GM12892 (cell line): Measurements from ENCODE around the gene MYO3A.
"Not testable (repeated sequence)": the region's sequence is repeated elsewhere in the genome, so short reads cannot be mapped to it uniquely, and the experiment has no call there.

ENCODE experiments used
- DNase-seq: peaks from one replicate; pipeline ENCODE4 v3.0.0; 2011; ENCODE audit not compliant: insufficient read length
- FAIRE-seq: peaks from 2 replicates; lab custom pipeline; 2011; peaks lifted over from hg19 to GRCh38; lab: Jason Lieb, UNC
- POLR2A ChIP-seq: IDR thresholded peaks from 2 replicates; pipeline ENCODE4 v1.6.1; 2011; ENCODE audit warnings: low read depth, low read length, control low read depth
- POLR2AphosphoS5 ChIP-seq: IDR thresholded peaks from 2 replicates; pipeline ENCODE4 v1.6.1; 2011; ENCODE audit warnings: low read depth, low read length, control low read depth
- TAF1 ChIP-seq: IDR thresholded peaks from 2 replicates; pipeline ENCODE4 v1.6.1; 2011; ENCODE audit warnings: low read depth, mild to moderate bottlenecking, control low read depth, low read length, borderline replicate concordance

Gene MYO3A

DNA sequence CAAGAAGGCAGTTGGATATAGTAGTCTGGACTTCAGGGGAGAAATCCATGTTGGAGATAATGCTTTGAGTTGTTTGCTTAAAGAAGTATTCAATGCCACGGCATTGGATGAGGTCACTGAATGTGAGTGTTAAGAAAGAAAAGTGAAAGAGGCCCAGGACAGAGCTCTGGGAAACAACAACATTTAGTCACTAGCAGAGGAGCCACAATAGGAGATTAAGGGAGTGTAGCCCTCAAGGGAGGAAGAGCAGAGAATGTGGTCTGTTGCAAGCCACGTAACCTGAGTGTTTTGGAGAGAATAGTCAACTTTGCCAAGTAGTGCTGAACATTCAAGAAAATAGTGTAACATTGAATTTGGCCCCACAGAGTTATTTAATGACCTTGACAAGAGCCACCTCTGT lies 114.7 kb downstream of the MYO3A start:
- TF ChIP-seq TAF1 (no peak), POLR2A (no peak), POLR2AphosphoS5 (no peak)
- DNase-seq (no peak), FAIRE-seq (no peak)

- DNase-seq (no peak), FAIRE-seq (no peak)
- TF ChIP-seq POLR2A, result no peak
Observed at GRCh38 chr10:26052326-26052725, 118.3 kb downstream of the MYO3A start.

DNA sequence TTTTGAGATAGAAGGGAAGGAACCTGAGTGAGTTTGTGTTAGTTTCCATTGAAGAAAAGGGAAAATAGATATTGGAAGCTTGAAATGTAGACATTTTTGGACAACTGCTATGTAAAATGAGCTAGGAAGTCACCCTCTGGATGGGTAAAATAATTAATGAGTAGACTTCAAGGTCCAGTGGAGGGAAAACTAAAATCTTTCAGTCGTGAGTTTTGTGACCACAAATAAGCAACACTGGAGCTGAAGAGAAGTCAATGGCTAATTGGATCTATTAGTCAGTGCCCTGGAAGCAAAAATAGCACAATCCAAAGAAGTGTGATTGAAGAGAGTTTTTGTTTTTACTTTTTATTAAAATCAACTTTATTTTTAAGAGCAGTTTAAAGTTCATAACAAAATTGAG lies 123.4 kb downstream of the MYO3A start:
- TF ChIP-seq POLR2AphosphoS5 (no peak), TAF1 (no peak), POLR2A (no peak)
- DNase-seq, result no peak
- no peak for FAIRE-seq

- FAIRE-seq, result no peak
- TF ChIP-seq TAF1, result no peak
- no peak for TF ChIP-seq POLR2A
- no peak for TF ChIP-seq POLR2AphosphoS5
- DNase-seq, result no peak
Observed at GRCh38 chr10:26064106-26064505, 130.1 kb downstream of the MYO3A start.

GRCh38 chr10:26067680-26068079 lies 133.7 kb downstream of the MYO3A start:
- no peak for TF ChIP-seq TAF1
- TF ChIP-seq POLR2AphosphoS5, result no peak
- TF ChIP-seq POLR2A, result no peak
- no peak for FAIRE-seq
- no peak for DNase-seq

DNA sequence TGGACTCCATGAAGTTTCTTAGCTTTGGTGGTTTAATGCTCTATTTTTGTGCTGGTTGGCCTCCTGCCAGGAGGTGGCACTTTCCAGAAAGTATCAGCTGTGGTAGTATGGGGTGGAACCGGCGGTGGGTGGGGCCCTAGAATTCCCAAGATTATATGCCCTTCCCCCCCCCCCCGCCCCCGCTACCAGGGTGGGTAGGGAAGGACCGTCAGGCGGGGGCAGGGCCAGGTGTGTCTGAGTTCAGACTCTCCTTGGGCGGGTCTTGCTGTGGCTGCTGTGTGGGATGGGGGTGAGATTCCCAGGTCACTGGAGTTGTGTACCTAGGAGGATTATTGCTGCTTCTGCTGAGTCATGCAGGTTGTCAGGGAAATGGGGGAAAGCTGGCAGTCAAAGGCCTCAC lies 146.9 kb downstream of the MYO3A start:
- FAIRE-seq, DNase-seq: not testable (repeated sequence)

GRCh38 chr10:26081459-26081858 lies 147.4 kb downstream of the MYO3A start:
- no peak for FAIRE-seq
- DNase-seq, result no peak
- TF ChIP-seq POLR2AphosphoS5, result no peak
- no peak for TF ChIP-seq POLR2A
- no peak for TF ChIP-seq TAF1

- FAIRE-seq, result no peak
- no peak for TF ChIP-seq TAF1
- no peak for TF ChIP-seq POLR2AphosphoS5
- TF ChIP-seq POLR2A, result no peak
- DNase-seq, result no peak
Observed at GRCh38 chr10:26085549-26085948, 151.5 kb downstream of the MYO3A start.

- FAIRE-seq (no peak), DNase-seq (no peak)
- no peak for TF ChIP-seq POLR2A
- TF ChIP-seq POLR2AphosphoS5, result no peak
- TF ChIP-seq TAF1, result no peak
Observed at GRCh38 chr10:26087666-26088065, 153.6 kb downstream of the MYO3A start.

GRCh38 chr10:26090026-26090425 lies 156.0 kb downstream of the MYO3A start:
- TF ChIP-seq POLR2A (no peak), POLR2AphosphoS5 (no peak), TAF1 (no peak)
- DNase-seq (no peak), FAIRE-seq (no peak)

- no peak for TF ChIP-seq POLR2AphosphoS5
- TF ChIP-seq TAF1, result no peak
- TF ChIP-seq POLR2A, result no peak
- FAIRE-seq (no peak), DNase-seq (no peak)
Observed at GRCh38 chr10:26090762-26091161, 156.7 kb downstream of the MYO3A start.

DNA sequence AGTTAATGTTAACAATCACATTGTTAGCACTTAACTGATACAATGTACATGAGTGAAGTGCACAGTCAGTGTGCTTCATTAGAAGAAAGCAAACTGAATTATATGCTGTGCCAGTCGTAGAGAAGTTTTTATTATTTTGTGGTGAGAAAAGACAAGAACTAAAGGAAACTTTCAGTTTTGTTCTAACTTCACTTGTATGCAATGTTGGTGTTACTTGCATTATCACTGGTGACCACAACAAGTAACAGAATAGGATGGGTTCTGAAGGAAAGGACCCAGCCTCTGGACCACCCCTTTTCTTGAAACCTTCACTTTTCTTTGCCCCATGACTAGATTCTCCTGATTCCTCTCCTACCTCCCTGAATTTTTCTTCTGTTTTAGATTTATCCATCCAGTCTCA lies 159.2 kb downstream of the MYO3A start:
- no peak for TF ChIP-seq POLR2A
- TF ChIP-seq POLR2AphosphoS5, result no peak
- TF ChIP-seq TAF1, result no peak
- FAIRE-seq (no peak), DNase-seq (no peak)

- DNase-seq (no peak), FAIRE-seq (no peak)
- TF ChIP-seq POLR2A (no peak), POLR2AphosphoS5 (no peak), TAF1 (no peak)
Observed at GRCh38 chr10:26095781-26096180, 161.8 kb downstream of the MYO3A start.

- FAIRE-seq, DNase-seq: not testable (repeated sequence)
Observed at GRCh38 chr10:26097549-26097948, 163.5 kb downstream of the MYO3A start.
